ENCODE data around the gene CPLANE2. TPM values are rescaled to one million over a fixed set of nuclear protein-coding genes. Genes with fewer than 3 reads are reported as not detected.

Gene CPLANE2
- total RNA-seq, 1 donor from 2014 or later: 12.9 TPM

- no peak for TF ChIP-seq CTCF (conservative IDR thresholded peaks at IDR 0.05)
- no peaks in the 10 kb centered on the region for H3K36me3 Mint-ChIP-seq
- H3K27me3 Mint-ChIP-seq: no peaks in the 10 kb centered on the region
- no peak for DNase-seq (ENCODE audit: extremely low spot score, unreplicated experiment)
- no peaks in the 10 kb centered on the region for H3K9me3 Mint-ChIP-seq
- H3K27ac Mint-ChIP-seq: no peak overlapping the region
- H3K4me3 Mint-ChIP-seq: no peak overlapping the region
- peaks cover 13% of the 10 kb centered on the region for H3K4me1 Mint-ChIP-seq (ENCODE audit: unreplicated experiment)
These were observed 45.7 kb downstream of the CPLANE2 start for GRCh38 chr1:16191309-16191708.

GRCh38 chr1:16189921-16190621 is 46.9 kb downstream of the CPLANE2 start:
- no peak overlapping the region for H3K4me3 Mint-ChIP-seq
- H3K27ac Mint-ChIP-seq: no peak overlapping the region
- no peak for DNase-seq (ENCODE audit: extremely low spot score, unreplicated experiment)
- no peaks in the 10 kb centered on the region for H3K27me3 Mint-ChIP-seq
- no peaks in the 10 kb centered on the region for H3K9me3 Mint-ChIP-seq
- no peaks in the 10 kb centered on the region for H3K36me3 Mint-ChIP-seq
- no peak for TF ChIP-seq CTCF (conservative IDR thresholded peaks at IDR 0.05)
- peaks cover 13% of the 10 kb centered on the region for H3K4me1 Mint-ChIP-seq (ENCODE audit: unreplicated experiment)

- Mint-ChIP-seq H3K27ac (peak overlapping the region; percentile 75), H3K4me3 (peak overlapping the region; percentile 35), H3K9me3 (no peaks in the 10 kb centered on the region), H3K36me3 (no peaks in the 10 kb centered on the region), H3K27me3 (no peaks in the 10 kb centered on the region), H3K4me1 (ENCODE audit: unreplicated experiment) (peaks cover 13% of the 10 kb centered on the region)
- DNase-seq (ENCODE audit: extremely low spot score, unreplicated experiment): no peak
- TF ChIP-seq CTCF (conservative IDR thresholded peaks at IDR 0.05): no peak
These were observed 48.0 kb downstream of the CPLANE2 start for GRCh38 chr1:16189003-16189402.

GRCh38 chr1:16187748-16188401 is 49.1 kb downstream of the CPLANE2 start:
- H3K36me3 Mint-ChIP-seq: no peaks in the 10 kb centered on the region
- no peak overlapping the region for H3K4me3 Mint-ChIP-seq
- no peaks in the 10 kb centered on the region for H3K9me3 Mint-ChIP-seq
- peaks cover 17% of the 10 kb centered on the region for H3K4me1 Mint-ChIP-seq (ENCODE audit: unreplicated experiment)
- TF ChIP-seq CTCF (conservative IDR thresholded peaks at IDR 0.05): peak; percentile 98
- H3K27me3 Mint-ChIP-seq: no peaks in the 10 kb centered on the region
- H3K27ac Mint-ChIP-seq: peak overlapping the region; percentile 51
- no peak for DNase-seq (ENCODE audit: extremely low spot score, unreplicated experiment)

- Mint-ChIP-seq H3K4me3 (no peak overlapping the region), H3K27ac (no peak overlapping the region), H3K27me3 (no peaks in the 10 kb centered on the region), H3K4me1 (ENCODE audit: unreplicated experiment) (peaks cover 21% of the 10 kb centered on the region), H3K36me3 (no peaks in the 10 kb centered on the region), H3K9me3 (no peaks in the 10 kb centered on the region)
- TF ChIP-seq CTCF (conservative IDR thresholded peaks at IDR 0.05): no peak
- DNase-seq (ENCODE audit: extremely low spot score, unreplicated experiment): no peak
These were observed 50.2 kb downstream of the CPLANE2 start for GRCh38 chr1:16186655-16187235.
